ENCODE data around the gene RABGAP1L. TPM values are rescaled to one million over a fixed set of nuclear protein-coding genes. Genes with fewer than 3 reads are reported as not detected.

RABGAP1L gene
- total and polyA plus RNA-seq, 2 of the 8 experiments (the other 6 are each of a cell fraction or from before 2014, with no cell fraction given): 33.3 to 156 TPM

GRCh38 chr1:174726880-174727585 lies 567.7 kb downstream of the RABGAP1L start (continued):
- no peak for TF ChIP-seq SAP30 (IDR thresholded peaks at IDR 0.05; ENCODE audit: insufficient read depth, insufficient replicate concordance, low read length)

All from H1 (cell line).